GM21825 (cell line): Measurements from ENCODE around the gene B3GNT9.

Source experiments
- ATAC-seq: cut with Tn5 transposase; IDR thresholded peaks from one replicate; pipeline ENCODE4 v1.9.1; 2021; ENCODE audit warnings: mild to moderate bottlenecking, moderate library complexity; ENCODE audit not compliant: unreplicated experiment

B3GNT9 gene, protein sequence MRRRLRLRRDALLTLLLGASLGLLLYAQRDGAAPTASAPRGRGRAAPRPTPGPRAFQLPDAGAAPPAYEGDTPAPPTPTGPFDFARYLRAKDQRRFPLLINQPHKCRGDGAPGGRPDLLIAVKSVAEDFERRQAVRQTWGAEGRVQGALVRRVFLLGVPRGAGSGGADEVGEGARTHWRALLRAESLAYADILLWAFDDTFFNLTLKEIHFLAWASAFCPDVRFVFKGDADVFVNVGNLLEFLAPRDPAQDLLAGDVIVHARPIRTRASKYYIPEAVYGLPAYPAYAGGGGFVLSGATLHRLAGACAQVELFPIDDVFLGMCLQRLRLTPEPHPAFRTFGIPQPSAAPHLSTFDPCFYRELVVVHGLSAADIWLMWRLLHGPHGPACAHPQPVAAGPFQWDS

GRCh38 chr16:67150833-67151396, at the start of gene B3GNT9:
B3GNT9 (minus strand) TSS chr16:67150998; CDS start chr16:67150485, 513 bp downstream.
- ATAC-seq: peak; percentile 40

DNA sequence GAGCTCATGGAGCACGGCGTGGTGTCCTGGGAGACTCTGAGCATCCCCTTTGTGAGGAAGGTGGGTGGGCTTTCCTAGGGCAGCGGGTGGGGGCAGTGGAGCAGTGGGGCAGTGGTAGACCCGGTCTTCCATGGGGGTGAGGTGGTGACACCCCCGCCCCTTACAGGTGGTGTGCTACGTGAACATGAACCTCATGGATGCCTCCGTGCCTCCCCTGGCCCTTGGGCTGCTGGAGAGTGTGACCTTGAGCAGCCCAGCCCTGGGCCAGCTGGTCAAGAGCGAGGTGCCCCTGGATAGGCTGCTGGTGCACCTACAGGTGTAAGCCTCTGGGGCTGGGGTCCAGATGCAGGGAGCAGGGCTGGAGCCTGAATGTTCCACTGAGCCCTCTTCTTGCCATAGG, 49.7 kb upstream of the B3GNT9 start:
- no peak for ATAC-seq

GRCh38 chr16:67199808-67200198, 49.0 kb upstream of the B3GNT9 start:
- ATAC-seq: no peak

GRCh38 chr16:67199011-67199807, 48.4 kb upstream of the B3GNT9 start, which contains the start of gene ELMO3:
ELMO3 (plus strand) TSS chr16:67199131; CDS start chr16:67199327, 196 bp downstream.
- ATAC-seq: no peak

DNA sequence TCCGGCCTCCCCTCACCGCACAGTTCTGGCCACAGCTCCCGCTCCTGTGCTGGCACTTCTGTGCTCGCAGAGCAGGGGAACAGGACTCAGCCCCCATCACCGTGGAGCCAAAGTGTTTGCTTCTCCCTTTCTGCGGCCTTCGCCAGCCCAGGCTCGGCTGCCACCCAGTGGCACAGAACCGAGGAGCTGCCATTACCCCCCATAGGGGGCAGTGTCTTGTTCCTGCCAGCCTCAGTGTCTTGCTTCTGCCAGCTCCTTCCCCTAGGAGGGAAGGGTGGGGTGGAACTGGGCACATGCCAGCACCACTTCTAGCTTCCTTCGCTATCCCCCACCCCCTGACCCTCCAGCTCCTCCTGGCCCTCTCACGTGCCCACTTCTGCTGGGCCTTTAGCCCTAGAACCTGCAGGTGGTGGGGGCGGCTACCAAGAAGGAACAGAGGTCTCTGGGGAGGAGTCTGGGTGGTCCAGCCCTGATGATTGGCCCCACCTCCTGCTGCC, 47.5 kb upstream of the B3GNT9 start:
- no peak for ATAC-seq

DNA sequence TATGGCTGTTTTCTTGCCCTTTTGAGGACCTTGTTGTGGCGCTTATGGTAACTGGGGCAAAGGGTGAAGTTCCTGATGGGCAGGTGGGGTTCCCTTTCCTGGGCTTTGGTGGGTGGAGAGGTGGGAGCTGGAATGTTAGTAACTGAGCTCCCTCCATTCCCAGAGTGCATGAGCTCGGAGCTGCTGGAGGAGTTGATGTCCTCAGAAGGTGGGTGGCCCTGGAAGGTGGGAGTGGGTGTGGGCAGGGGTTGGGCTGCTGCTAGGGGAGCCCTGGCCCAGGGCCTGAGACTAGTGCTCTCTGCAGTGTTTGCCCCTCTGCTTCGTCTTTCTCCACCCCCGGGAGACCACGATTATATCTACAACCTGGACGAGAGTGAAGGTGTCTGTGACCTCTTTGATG, 46.9 kb upstream of the B3GNT9 start:
- no peak for ATAC-seq

- ATAC-seq: no peak
These were observed 46.1 kb upstream of the B3GNT9 start for GRCh38 chr16:67196881-67197280.

GRCh38 chr16:67195676-67196075, 44.9 kb upstream of the B3GNT9 start:
- no peak for ATAC-seq

DNA sequence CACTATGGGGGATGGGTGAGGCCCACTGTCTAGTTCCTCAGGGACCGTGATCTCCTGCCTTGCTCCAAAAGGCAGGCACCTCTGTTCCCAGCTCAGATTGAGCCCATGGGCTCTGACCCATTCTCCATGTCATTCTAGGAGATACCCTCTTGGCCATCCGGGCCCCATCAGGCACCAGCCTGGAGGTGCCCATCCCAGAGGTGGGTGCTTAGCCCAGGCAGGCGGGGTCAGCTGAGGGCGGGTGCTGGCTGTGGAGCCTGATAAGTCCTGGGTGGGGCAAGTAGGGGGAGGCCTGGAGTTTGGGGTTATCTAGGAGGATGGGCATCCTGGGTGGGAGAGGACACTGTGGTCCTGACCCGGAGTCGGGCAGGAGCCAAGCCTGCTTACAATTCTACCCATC, 43.5 kb upstream of the B3GNT9 start:
- ATAC-seq: no peak

DNA sequence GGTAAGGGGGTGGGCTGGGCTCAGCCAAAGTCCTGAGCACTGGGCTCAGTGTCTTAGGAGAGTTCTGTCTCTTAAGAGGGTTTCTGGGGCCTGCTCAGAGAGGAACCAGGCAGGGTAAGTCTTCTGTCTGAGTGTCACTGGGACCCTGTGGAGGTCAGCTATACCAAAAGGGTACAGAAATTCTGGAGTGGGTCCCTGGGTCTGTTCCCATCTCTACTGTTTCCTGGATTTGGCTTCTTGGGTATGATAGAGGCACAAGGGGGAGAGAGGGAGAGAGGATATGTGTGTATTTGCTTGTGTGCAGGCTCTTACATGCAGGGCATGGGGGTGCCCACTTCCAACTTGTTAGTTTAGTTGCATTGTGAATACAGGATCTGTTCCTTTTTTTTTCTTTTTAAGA, 42.7 kb upstream of the B3GNT9 start:
- ATAC-seq: no peak

DNA sequence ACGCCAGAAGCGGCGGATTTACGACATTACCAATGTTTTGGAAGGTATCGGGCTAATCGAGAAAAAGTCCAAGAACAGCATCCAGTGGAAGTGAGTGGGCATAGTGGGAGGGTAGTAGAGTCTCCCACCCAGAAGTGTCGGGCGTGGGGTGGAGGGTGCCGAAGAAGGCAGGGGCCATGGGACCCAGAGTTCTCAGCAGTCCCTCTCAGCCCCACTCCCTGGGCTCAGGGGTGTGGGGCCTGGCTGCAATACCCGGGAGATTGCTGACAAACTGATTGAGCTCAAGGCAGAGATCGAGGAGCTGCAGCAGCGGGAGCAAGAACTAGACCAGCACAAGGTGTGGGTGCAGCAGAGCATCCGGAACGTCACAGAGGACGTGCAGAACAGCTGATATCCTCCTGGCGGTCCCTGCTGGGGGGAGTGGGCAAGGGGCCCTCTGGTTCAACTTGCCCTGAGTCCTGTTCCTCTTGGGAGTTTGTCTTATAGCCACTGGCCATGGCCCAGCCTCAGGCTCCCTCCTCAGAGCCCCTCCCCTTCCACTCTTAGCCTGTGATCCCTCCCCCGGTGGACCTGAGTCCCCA, 42.1 kb upstream of the B3GNT9 start:
- peak; percentile 7 for ATAC-seq

DNA sequence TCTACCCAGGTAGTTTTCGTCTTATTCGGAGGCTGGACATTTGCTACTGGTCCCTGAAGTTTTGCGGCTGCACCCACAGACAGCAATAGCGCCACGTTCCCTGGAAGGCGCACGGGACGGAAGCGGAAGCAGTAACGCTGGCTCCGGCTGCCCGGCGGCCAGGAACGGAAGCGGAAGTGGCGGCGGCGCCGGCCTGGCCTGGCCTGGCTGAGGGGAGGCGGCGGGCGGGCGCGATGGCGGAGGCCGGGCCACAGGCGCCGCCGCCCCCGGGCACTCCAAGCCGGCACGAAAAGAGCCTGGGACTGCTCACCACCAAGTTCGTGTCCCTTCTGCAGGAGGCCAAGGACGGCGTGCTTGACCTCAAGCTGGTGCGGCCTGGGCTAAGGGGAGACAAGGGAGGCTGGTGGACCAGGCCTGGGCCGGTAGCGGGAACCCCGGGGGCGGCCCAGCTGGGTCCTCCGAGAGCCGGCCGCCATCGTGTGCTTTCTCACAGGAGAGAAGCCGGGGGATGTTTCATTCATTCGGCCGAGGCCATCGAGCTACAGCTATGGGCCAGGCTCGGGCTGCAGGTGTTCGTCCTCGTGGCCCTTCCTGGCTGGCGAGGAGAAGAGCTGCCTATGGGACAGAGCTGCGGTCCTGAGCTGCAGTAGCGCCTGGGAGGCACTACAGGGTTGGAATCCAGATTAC, 41.3 kb upstream of the B3GNT9 start, which contains the start of gene E2F4:
E2F4 (plus strand) TSS at position 161 of the 687 bp plus-strand sequence; CDS start at position 234, 73 bp downstream.
- ATAC-seq: peak; percentile 89

- ATAC-seq: no peak
These were observed 40.7 kb upstream of the B3GNT9 start for GRCh38 chr16:67191411-67191994.

- ATAC-seq: no peak
These were observed 39.9 kb upstream of the B3GNT9 start for GRCh38 chr16:67190448-67191399.

DNA sequence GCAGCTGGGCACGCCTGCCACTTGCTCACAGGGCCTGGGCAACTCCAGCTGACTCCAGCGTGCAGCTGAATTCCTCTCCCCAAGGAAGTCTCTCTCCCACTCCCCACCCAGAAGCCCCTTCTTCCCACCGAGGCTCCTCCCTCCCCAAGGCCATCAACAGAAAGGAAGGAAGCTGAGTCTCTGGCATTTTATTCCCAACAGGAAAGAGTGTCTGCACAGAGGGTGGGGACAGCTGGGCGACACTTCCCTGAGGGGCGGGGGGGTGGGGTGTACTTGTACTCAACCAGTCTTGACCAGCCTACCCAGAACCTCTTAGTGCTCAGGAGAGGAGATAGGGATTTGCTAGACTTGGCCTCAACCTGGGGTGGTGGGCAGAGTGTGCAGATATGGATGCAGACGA, 39.2 kb upstream of the B3GNT9 start, which contains the start of gene EXOC3L1:
EXOC3L1 (minus strand) TSS at position 96 of the 400 bp plus-strand sequence. CDS start 460 bp downstream, outside the sequence.
- no peak for ATAC-seq

- no peak for ATAC-seq
These were observed 38.0 kb upstream of the B3GNT9 start for GRCh38 chr16:67188798-67189197.

DNA sequence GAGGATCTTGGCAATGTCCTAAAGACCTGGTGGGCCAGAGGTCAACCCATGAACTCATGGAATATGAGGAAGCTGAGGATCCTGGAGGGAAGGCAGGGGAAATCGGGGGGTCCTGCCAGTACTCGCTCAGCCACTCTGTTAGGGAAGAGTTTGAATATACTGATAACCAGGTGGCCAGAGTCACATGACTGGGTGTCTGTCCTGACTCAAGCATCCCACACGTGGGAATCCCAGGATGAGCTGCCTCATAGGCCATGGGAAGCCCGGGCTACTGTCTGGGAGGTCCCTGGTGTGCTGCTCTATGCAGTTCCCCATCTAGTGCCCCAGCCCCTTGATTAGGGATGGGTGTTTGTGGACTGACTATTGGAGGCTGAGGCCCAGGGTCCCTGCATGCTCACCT, 37.5 kb upstream of the B3GNT9 start:
- no peak for ATAC-seq

- no peak for ATAC-seq
These were observed 36.5 kb upstream of the B3GNT9 start for GRCh38 chr16:67187175-67187890.
